Head of caudate nucleus (tissue), 42 donors: ENCODE results near the gene MTRF1.

Experiments
- DNase-seq, 42 donors: peaks; one replicate each; pipeline versions ENCODE4 v3.0.0 to v3.0.0-alpha.2; 2020 to 2021; ENCODE audit warnings: mixed read lengths in 7 of 42
- intact Hi-C: fragments of 100-400 bp; cut with DNase I; formaldehyde crosslinking; loops from one replicate; pipeline ENCODE4 v1.15.0; 2022

MTRF1 gene

DNA sequence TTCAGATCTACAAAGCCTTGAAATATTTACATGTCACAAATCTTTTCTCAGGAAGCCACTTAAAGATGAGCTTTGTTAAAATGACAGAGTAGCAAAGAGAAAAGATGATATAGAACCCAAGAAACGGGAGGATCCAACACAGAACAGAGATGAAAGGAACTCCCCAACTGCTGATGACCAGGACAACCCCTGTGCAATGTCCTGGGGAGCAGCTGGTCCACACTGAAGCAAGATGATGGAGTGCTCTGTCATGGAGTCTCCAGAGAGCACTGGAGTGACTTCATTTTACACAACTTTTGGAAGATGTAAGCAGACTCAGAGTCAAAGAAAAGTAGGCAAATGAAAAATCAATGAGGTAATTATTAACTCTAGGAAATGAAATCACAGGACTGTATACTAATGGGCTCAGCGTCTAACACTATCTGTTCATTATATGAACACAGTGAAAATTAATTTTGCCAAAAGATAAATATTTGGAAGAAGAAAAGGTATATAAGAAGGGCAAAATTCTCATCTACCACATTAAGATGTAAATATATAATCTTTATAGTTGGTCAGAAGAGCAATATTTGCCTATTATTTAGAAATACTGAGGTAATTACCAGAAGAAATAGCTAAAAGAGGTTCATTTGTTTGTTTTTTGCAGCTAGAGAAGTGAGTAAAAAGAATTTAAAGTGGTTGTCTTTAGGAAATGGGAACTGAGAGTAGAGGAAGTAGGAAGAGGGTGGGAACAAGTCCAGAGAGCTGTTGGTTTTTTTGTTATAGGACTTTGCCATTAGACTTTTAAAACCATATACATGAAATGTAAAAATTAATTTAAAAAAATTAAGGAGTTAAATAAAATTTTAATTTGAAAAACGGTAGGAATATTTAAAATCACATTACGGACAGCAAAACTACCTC lies 30.5 kb downstream of the MTRF1 start:
- intact Hi-C loops, result no loop called here
- no peak for DNase-seq

DNA sequence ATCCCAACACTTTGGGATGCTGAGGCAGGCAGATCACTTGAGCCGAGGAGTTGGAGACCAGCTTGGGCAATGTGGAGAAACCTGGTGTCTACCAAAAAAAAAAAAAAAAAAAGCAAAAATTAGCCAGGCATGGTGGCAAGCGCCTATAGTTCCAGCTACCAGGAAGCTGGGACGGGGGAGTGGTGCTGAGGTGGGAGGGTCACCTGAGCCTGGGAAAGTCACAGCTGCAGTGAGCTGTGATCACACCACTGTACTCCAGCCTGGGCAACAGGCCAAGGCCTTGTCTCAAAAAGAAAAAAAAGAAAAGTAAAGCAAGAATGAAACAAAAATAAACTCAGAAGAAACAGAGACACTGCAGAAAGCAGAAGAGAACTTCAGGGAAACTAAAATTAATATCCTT lies 31.6 kb downstream of the MTRF1 start:
- no peak for DNase-seq
- intact Hi-C loops, result no loop called here

DNA sequence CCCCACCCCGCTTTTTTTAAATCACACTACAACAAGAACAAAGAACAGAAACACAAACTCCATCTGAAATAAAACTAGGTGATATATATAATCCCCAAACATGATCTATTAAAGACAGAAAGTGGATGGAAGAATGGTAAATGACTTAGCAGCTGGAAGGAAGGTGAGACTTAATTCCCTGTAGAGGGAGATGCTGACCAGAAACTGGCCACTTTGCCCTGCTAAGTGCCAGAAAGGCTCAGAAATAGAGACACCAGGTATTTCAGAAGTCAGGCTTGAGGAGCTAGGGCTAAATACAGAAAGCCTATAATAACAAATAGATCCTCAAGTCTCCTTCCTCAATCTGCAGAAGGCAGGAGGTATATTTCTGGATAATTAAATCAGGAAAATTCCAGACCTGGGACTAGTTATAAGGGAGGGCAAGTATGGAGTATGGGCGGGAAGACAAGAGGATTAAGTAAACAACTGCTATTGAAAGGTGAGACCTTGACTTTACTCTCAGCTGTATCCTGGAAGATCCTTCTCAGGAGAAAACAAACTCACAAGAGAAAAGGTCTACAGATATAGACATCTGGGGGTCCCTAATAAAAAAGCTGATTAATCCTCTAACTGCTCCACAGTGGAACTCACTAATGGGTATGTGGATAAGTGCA lies 32.2 kb downstream of the MTRF1 start:
- DNase-seq, result no peak
- intact Hi-C loops, result no loop called here

DNA sequence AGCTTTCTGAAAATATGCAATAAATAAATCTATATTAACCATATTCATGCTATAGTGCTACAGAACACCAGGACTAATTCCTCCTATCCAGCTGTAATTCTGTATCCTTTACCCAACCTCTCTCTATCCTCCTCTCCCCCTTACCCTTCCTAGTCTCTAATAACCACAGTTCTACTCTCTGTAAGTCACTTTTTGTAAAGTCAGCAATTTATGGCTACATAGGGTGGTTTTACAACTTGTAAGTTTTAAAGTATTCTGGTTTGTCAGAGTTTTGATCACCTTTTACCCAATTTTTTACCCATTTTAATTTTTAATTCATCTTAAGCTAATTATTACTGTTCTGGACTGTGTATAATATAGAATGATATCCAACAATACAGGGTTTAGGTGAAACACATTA lies 34.0 kb downstream of the MTRF1 start:
- DNase-seq, result no peak
- intact Hi-C loops, result no loop called here

DNA sequence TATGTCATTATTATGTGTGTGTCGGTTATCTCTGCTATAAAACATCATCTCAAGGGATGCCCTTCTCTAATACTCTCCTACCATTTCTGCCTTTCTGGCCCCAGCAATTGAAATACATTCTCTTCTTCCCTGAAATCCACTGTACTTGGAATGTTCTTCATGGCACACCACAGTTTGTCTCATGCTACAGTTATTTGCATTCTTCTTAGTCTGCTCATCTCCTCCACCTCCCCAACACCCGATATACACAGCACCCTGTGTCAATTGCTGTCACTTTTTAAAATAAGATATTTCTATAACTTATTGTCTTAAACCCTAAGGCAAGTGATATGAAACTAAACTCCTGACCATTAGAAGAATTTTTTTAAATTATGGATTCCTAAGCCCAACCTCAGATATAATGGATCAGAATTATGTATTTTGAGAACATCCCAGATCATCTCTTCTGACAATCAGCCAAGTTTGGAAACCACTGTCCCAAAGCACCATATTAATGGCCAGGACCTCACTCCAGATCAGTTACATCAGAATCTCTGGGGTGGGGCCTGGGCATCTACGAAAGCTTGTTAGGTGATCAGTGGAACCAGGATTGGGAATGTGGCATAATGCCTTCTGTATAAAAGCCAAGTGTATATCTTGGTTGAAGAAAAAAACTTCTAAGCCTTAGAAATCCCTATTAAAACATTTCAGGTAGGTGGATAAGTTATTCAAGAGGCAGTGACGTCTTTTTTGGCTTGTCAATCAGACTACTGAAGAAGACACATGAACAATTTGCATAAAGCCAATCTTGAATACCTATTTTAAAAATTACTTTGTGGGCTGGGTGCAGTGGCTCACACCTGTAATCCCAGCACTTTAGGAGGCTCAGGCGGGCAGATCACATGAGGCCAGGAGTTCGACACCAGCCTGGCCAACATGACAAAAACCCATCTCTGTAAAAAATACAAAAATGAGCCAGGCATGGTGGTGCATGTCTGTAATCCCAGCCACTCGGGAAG lies 39.0 kb downstream of the MTRF1 start:
- peak in 16 of 42 donors; percentile 6 to 64 (median 22) for DNase-seq
- intact Hi-C loops, result loop anchor here (5.0 kb wide), 1 partner anchor 147 kb away; no protein-coding TSS in a partner anchor

DNA sequence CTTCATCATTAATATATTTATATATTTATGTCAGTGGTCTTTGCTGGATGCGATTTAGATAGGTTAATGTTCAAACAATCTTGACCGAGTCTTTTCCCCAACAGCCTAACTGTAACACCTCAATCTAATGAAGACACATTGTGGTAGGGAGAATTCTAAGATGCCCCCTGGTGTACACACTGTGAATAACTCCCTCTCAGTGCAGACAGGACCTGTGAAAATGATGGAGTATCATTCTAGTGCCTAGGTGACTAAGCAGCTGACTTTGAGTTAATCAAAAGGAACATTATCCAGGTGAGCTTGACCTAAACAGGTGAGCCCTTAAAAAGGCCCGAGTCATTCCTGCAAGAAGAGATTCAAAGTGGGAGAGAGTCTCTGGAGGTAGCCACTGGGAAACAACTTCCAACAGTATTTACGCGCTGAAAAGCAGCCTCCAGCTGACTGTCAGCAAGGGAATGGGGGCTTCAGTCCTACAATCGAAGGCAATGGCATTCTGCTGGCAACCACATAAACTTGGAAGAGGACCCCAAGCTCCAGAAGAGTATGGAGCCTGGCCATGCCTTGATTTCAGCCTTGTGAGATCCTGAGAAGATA lies 41.0 kb downstream of the MTRF1 start:
- DNase-seq, result peak in 28 of 42 donors; percentile 10 to 83 (median 50)
- intact Hi-C loops, result loop anchor here (5.0 kb wide), 1 partner anchor 145 kb away; no protein-coding TSS in a partner anchor

DNA sequence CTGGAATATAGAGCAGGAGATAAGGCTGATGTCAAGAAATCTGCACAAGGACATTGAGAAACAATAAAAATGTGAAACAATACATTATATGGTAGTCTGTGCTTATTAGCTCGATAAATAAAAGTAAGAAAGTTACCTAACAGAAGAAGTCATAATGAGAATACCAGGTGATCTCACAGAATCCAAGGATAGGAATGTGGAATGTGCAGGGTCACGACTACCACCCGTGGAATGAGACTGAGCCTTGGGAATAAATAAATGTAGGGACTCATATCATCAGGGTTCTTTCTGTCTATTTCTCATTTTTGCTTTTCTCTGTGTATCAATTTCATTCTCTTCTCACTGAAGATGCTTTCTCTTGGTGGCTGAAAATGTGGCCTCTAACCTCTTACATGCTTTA lies 43.0 kb downstream of the MTRF1 start:
- no peak for DNase-seq
- intact Hi-C loops, result loop anchor here (5.0 kb wide), 1 partner anchor 143 kb away; no protein-coding TSS in a partner anchor

DNA sequence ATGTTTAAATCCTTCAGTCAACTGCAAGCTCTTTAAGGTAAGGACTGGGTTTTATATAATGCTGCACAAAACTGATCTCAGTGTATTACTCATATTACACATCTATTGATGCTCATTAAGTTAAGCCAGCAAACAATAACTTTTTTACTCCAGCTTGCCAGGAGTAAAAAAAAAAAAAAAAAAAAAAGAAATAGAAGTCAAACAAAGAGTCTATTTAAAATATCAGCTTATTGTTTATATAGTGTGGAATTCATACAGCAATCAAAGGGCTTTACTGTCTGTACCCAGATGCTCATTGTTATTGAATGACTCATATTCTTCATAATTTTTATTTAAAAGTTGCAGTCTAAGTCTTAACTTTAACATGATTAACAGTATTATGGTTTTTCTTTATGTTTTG lies 47.2 kb downstream of the MTRF1 start:
- intact Hi-C loops, result no loop called here
- no peak for DNase-seq

DNA sequence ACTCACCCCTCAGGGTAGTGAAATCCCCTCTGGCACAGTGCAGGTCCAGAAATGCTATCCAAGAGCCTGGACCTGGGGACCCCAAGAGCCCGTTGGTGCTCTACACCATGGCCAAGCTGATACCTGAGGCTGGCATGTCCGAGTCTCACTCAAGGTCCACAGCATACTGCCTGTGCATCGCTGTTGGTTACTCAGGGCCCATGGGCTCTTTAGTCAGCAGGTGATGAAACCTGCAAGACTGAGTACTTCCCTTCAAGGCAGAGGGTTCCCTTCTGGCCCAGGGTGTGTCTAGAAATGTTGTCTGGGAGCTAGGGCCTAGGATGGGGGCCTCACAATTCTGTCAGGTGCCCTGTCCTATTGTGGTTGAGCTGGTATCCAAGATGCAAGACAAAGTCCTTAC lies 49.5 kb downstream of the MTRF1 start:
- no peak for DNase-seq
- intact Hi-C loops, result no loop called here

DNA sequence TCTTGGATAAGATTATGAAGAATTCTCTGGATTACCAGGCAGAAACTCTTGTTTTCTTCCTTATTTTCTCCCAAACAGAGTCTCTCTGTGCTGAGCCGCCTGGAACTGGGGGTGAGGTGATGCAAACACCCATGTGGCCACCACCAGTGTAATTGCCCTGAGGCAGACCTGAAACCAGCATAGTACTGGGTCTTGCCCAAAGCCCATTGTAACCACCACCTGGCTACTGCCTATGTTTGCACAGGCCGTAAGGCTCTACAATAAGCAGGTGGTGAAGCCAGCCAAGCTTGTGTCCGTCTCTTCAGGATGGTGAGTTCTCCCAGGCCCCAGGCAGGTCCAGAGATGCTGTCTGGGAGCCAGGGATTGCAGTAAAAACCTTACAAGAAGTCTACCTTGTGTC lies 50.1 kb downstream of the MTRF1 start:
- intact Hi-C loops, result no loop called here
- DNase-seq, result no peak

DNA sequence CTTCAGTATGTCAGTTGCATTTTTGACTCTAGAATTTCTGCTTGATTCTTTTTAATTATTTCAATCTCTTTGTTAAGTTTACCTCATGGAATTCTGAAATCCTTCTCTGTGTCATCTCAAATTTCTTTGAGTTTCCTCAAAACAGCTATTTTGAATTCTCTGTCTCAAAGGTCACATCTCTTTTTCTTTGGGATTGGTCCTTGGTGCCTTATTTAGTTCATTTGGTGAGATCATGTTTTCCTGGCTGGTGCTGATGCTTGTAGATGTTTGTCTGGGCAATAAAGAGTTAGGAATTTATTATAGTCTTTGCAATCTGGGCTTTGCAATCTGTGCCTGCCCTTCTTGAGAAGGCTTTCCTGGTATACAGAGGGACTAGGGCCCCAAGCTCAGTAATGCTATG lies 50.5 kb downstream of the MTRF1 start:
- intact Hi-C loops, result no loop called here
- no peak for DNase-seq

DNA sequence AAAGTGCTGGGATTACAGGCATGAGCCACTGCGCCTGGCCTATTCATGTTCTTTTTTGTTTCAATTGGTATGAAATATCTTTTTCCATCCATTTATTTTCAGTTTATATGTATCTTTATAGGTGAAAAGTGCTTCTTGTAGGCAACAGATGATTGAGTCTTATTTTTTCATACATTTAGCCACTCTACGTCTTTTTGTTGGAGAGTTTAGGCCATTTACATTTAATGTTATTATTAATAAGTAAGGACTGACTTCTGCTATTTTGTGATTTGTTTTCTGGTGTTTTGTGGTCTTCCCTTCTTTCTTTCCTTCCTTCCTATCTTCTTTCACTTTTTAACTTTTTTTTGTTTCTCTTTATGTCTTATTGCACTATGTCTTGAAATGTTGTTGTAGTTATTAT lies 52.3 kb downstream of the MTRF1 start:
- DNase-seq, result no peak
- intact Hi-C loops, result no loop called here

DNA sequence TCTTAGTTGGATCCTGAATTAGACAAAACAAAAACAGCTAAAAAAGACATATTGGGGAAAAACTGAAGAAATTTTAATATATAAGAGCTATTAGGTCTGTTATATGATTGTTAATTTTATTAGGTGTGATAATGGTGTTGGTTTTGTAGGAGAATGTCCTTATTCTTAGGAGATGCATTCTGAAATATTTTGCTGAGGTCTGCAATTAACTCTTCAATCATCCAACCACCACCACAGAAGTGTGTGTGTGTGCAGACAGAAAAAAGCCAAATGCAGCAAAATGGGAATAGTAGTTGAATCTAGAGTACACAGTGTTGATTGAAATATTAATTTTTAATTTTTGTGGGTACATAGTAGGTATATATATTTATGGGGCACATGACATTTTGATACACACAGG lies 56.9 kb downstream of the MTRF1 start:
- intact Hi-C loops, result no loop called here

DNA sequence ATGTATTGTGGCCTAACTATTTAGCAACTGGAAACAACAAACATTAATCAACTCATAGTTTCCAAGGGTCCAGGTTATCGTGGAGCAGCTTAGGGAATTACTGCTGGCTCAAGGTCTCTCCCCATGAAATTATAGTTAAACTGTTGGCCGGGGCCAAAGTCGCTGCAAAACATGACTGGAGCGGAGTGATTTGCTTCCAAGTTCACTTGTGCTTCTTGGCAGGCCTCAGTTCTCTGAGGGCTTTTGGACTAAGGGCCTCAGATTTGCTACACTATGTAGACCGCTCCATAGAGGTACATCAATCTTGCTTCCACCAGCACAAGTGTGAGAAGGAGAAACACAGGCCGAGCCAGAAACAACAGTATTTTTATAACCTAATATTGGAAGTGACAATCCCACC lies 59.6 kb downstream of the MTRF1 start:
- DNase-seq, result no peak
- intact Hi-C loops, result no loop called here

More for the DNA sequence above, 56.9 kb downstream of the MTRF1 start:
- no peak for DNase-seq

DNA sequence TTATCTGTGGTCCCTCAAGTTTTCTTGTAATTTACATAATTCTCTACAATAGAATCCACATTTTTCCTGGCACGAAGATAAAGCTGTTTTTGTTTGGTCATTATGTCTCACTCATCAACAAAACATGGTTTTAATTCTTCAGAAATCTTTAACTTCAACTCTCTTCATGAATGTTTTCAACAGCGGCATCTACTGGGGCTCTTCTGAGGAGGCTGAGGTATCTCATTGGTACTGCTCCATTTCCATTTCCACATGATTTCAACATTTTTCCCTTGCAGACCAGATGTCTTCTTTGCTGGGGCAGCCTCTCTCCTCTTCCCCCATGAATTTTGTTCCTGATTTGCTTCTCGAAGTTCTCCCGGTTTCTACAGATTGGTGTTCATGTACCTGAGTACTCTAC lies 63.2 kb downstream of the MTRF1 start:
- no peak for DNase-seq
- intact Hi-C loops, result no loop called here

DNA sequence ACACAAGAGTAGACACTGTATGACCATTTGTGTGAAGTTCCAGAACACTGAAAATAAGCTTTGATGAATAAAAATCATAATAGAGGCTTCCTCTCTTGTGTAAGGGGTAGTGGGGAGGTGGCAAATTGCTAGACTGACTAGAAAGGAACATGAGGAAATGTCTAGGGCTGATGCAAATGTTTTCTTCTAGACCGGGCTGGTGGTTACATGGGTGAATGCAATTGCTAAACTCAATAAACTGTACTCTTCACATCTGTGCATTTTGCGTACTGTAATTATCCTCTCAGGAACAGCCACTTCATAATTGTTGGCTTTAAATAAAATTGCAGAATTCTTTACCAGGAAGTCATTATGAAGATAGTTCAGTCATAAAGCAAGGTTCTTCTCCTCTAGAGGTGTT lies 63.9 kb downstream of the MTRF1 start:
- intact Hi-C loops, result no loop called here
- DNase-seq, result no peak

DNA sequence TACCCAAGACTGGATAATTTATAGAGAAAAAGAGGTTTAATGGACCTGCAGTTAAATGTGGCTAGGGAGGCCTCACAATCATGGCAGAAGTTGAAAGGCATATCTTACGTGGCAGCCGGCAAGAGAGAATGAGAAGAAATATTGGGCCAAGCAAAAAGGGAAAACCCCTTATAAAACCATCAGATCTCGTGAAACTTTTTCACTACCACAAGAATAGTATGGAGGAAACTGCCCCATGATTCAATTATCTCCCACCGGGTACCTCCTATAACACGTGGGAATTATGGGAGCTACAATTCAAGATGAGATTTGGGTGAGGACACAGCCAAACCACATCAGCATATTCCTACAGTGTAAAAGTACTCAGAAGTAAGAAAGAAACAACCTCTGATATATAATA lies 64.3 kb downstream of the MTRF1 start:
- no peak for DNase-seq
- intact Hi-C loops, result no loop called here

DNA sequence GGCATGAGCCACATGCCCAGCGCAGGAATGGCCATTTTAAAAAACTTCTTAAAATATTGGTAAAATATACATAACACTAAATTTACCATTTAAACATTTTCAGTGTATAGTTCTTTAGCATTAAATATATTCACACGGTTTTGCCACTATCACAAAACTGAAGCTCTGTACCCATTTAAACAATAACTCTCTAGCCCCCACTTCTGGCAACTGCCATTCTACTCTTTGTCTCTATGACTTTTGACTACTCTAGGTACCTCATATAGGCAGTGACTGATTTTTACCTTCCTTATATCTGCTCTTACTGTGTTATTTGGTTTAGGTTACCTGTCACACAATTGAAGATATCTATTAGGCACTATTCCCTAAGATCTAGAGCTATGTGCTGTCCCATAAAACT lies 66.8 kb downstream of the MTRF1 start:
- no peak for DNase-seq
- intact Hi-C loops, result no loop called here

DNA sequence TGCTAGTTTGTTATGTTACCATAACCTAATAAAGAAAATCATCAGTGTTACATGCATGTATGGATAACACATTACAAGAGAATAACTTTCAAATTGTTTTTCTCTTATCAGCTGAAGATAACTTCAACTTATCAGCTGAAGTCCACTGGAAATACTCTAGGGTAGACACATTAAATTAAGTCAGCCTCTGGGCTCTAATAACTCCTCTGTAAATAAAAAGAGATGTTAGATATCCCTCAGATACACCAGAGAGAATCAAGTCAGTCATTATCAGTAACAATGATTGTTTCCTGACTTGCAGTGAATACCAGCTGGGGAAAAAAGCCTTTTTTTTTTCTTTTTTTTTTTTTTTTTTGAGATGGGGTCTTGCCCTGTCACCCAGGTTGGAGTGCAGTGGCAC lies 67.4 kb downstream of the MTRF1 start:
- intact Hi-C loops, result no loop called here
- no peak for DNase-seq
